Stimulated activated CD4-positive, alpha-beta T cell treated with anti-CD3 and anti-CD28 coated beads, TNF-alpha, amount 100 ng/mL, for 24 hours (primary cell): Measurements from ENCODE around the gene ASF1B.
"Not testable (repeated sequence)": the region's sequence is repeated elsewhere in the genome, so short reads cannot be mapped to it uniquely, and the experiment has no call there.

Experiments used
- DNase-seq, 3 experiments: peaks; one replicate each; pipeline ENCODE4 v3.0.0-alpha.2; 2020; ENCODE audit warnings: low read depth in 3 of 3

The ASF1B gene

GRCh38 chr19:14136509-14137281, at the start of gene ASF1B:
Gene ASF1B (minus strand): TSS chr19:14136589. CDS start chr19:14136456, 133 bp downstream.
- DNase-seq = peak; percentile 95 to 97 (median 95)

GRCh38 chr19:14185691-14186090, 49.3 kb upstream of the ASF1B start:
- not testable (repeated sequence) for DNase-seq

- no peak for DNase-seq
Observed at GRCh38 chr19:14185158-14185557, 48.8 kb upstream of the ASF1B start.

- DNase-seq = no peak
Observed at GRCh38 chr19:14183741-14184350, 47.5 kb upstream of the ASF1B start.

- no peak for DNase-seq
Observed at GRCh38 chr19:14182476-14182875, 46.1 kb upstream of the ASF1B start.

GRCh38 chr19:14181906-14182305, 45.5 kb upstream of the ASF1B start:
- DNase-seq = no peak

GRCh38 chr19:14181199-14181598, 44.8 kb upstream of the ASF1B start:
- not testable (repeated sequence) for DNase-seq

- DNase-seq = no peak
Observed at GRCh38 chr19:14177496-14178074, 41.2 kb upstream of the ASF1B start.

- no peak for DNase-seq
Observed at GRCh38 chr19:14175351-14175792, 39.0 kb upstream of the ASF1B start.

- DNase-seq = no peak
Observed at GRCh38 chr19:14174883-14175282, 38.5 kb upstream of the ASF1B start.

GRCh38 chr19:14168993-14169392, 32.6 kb upstream of the ASF1B start:
- no peak for DNase-seq

- no peak for DNase-seq
Observed at GRCh38 chr19:14168259-14168972, 32.0 kb upstream of the ASF1B start.

GRCh38 chr19:14167576-14168138, 31.3 kb upstream of the ASF1B start:
- DNase-seq = no peak

- no peak for DNase-seq
Observed at GRCh38 chr19:14166999-14167575, 30.7 kb upstream of the ASF1B start.

- no peak for DNase-seq
Observed at GRCh38 chr19:14165990-14166830, 29.8 kb upstream of the ASF1B start.

GRCh38 chr19:14164724-14165493, 28.5 kb upstream of the ASF1B start:
- DNase-seq = no peak

- no peak for DNase-seq
Observed at GRCh38 chr19:14164082-14164481, 27.7 kb upstream of the ASF1B start.

GRCh38 chr19:14162871-14163297, 26.5 kb upstream of the ASF1B start:
- DNase-seq = no peak

GRCh38 chr19:14161305-14161704, 24.9 kb upstream of the ASF1B start:
- no peak for DNase-seq
